ENCODE data around the gene SLIT1. TPM values are rescaled to one million over a fixed set of nuclear protein-coding genes. Genes with fewer than 3 reads are reported as not detected.

Gene SLIT1
- total and polyA plus RNA-seq, 8 donors, result 0.20 to 7.0 (median 3.7) TPM

DNA sequence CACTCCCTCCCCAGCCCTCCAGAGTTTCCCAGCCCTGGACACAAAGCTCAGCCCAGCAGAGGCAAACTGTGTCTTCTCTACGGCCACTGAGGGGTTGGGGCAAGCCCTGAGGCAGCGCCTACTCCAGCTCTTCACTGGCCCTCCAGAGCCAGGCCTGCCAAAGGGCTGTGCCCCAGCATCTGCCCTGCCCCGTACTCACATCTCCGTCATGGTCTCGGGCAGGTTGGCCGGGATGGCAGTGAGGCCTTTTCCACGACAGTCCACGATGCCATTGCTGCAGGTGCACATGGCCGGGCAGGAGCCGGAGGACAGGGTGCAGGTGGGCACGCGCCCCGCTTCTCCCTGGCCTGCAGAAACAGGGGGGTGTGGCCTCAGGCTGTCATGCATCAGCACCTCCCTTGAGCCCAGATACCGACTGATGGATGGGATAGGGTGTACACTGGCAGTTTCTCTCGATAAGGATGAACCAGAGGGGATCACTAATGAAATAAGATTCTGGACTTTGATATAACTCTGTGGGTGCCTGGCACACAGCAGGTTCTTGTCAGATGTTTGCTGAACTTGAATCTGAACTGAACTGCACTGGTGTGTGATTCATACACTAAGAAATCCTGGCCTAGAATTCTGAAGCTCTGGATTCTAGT is 125.2 kb downstream of the SLIT1 start:
- Histone ChIP-seq H3K4me1 (no peaks in the 10 kb centered on the region), H3K27me3 (peaks cover 0 to 4% of the 10 kb centered on the region in 2 donors), H3K36me3 (no peaks in the 10 kb centered on the region), H3K4me3 (no peak overlapping the region), H3K27ac (no peak overlapping the region), H3K9me3 (no peaks in the 10 kb centered on the region)
- DNase-seq (no peak), ATAC-seq (no peak)
- intact Hi-C loops (cut with DNase I), result no loop called here
- TF ChIP-seq, protein P1, sequence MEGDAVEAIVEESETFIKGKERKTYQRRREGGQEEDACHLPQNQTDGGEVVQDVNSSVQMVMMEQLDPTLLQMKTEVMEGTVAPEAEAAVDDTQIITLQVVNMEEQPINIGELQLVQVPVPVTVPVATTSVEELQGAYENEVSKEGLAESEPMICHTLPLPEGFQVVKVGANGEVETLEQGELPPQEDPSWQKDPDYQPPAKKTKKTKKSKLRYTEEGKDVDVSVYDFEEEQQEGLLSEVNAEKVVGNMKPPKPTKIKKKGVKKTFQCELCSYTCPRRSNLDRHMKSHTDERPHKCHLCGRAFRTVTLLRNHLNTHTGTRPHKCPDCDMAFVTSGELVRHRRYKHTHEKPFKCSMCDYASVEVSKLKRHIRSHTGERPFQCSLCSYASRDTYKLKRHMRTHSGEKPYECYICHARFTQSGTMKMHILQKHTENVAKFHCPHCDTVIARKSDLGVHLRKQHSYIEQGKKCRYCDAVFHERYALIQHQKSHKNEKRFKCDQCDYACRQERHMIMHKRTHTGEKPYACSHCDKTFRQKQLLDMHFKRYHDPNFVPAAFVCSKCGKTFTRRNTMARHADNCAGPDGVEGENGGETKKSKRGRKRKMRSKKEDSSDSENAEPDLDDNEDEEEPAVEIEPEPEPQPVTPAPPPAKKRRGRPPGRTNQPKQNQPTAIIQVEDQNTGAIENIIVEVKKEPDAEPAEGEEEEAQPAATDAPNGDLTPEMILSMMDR (IDR thresholded peaks at IDR 0.05), result no peak

DNA sequence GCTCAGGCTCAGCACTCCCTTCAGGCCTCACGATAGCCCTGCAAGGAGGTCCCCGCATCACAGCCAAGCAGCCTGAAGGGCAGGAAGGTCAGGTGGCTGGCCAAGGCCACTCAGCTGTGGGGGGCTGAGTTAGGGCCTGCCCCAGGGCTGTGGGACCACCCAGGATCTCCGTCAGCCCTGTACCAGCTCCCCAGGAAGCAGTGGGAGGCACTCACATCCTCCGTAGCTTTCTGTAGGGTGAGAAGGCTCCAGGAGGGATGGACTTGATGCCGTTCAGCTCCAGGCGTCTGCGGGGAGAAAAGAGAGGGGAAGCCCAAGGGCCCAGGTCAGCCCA is 125.9 kb downstream of the SLIT1 start:
- Histone ChIP-seq H3K4me1 (no peaks in the 10 kb centered on the region), H3K4me3 (no peak overlapping the region), H3K27ac (no peak overlapping the region), H3K9me3 (no peaks in the 10 kb centered on the region), H3K36me3 (no peaks in the 10 kb centered on the region), H3K27me3 (peaks cover 0 to 4% of the 10 kb centered on the region in 2 donors)
- TF ChIP-seq, protein P1 (IDR thresholded peaks at IDR 0.05), result no peak
- ATAC-seq (no peak), DNase-seq (no peak)
- intact Hi-C loops (cut with DNase I), result no loop called here

- intact Hi-C loops (cut with DNase I), result no loop called here
- DNase-seq (no peak), ATAC-seq (no peak)
Measured at GRCh38 chr10:97059006-97059871, 126.5 kb downstream of the SLIT1 start.

GRCh38 chr10:97058521-97058920 is 127.2 kb downstream of the SLIT1 start:
- intact Hi-C loops (cut with DNase I), result no loop called here

More at GRCh38 chr10:97059006-97059871, 126.5 kb downstream of the SLIT1 start:
- TF ChIP-seq, protein P1 (IDR thresholded peaks at IDR 0.05), result no peak
- Histone ChIP-seq H3K27ac (no peak overlapping the region), H3K4me3 (no peak overlapping the region), H3K27me3 (peaks cover 0 to under 1% of the 10 kb centered on the region in 2 donors), H3K9me3 (no peaks in the 10 kb centered on the region), H3K36me3 (no peaks in the 10 kb centered on the region), H3K4me1 (no peaks in the 10 kb centered on the region)

More at GRCh38 chr10:97058521-97058920, 127.2 kb downstream of the SLIT1 start:
- ATAC-seq, result peak; percentile 88
- Histone ChIP-seq H3K27me3 (no peaks in the 10 kb centered on the region), H3K4me3 (no peak overlapping the region), H3K9me3 (no peaks in the 10 kb centered on the region), H3K27ac (no peak overlapping the region), H3K4me1 (no peaks in the 10 kb centered on the region), H3K36me3 (no peaks in the 10 kb centered on the region)
- peak in 1 of 4 donors; percentile 46 for DNase-seq
- TF ChIP-seq, protein P1 (IDR thresholded peaks at IDR 0.05), result no peak
